Caco-2 (cell line): ENCODE data around the gene C16orf78. TPM values are rescaled to one million over a fixed set of nuclear protein-coding genes. Genes with fewer than 3 reads are reported as not detected.

Experiments used
- BruUV-seq: library from RNA; stranded (reverse); fragments of 400-500 nt; replicated peaks from 2 replicates; lab custom pipeline; 2021; lab: Mats Ljungman, UMichigan
- CTCF ChIA-PET: fragments of 300-600 bp; sonication (Branson Sonifier 250); formaldehyde crosslinking; loops from one replicate; lab custom pipeline; 2022; ENCODE audit warnings: antibody characterized with exemption; lab: Charles Lee
- POLR2A ChIA-PET: fragments of 300-600 bp; sonication (Branson Sonifier 250); formaldehyde crosslinking; loops from one replicate; lab custom pipeline; 2022; ENCODE audit warnings: antibody characterized with exemption; lab: Charles Lee
- DNase-seq, 2 experiments: peaks; one replicate each; pipeline versions ENCODE4 v3.0.0 to v3.0.0-alpha.2; 2020 to 2022
- H3K27me3 ChIP-seq: replicated peaks from 2 replicates; pipeline ENCODE4 v1.6.0; 2011; ENCODE audit warnings: low read length; ENCODE audit not compliant: control insufficient read depth, insufficient read depth
- H3K36me3 ChIP-seq: 2 replicates; pipeline ENCODE4 v1.5.1; 2011; ENCODE audit warnings: low read length; ENCODE audit not compliant: control insufficient read depth, insufficient read depth
- H3K4me1 ChIP-seq: fragments of 250-450 bp; sonication (Bioruptor Pico); 2 replicates; pipeline ENCODE4 v1.5.1; 2020; ENCODE audit warnings: mild to moderate bottlenecking
- H3K4me3 ChIP-seq: 2 replicates; pipeline ENCODE4 v1.5.1; 2011; ENCODE audit warnings: low read depth, mild to moderate bottlenecking, control low read depth, low read length
- H3K9me3 ChIP-seq: fragments of 250-450 bp; sonication (Bioruptor Pico); 2 replicates; pipeline ENCODE4 v1.5.1; 2020; ENCODE audit warnings: mild to moderate bottlenecking, moderate library complexity
- H3K27ac Mint-ChIP-seq: one replicate; pipeline ENCODE4 v1.8.0; 2022; ENCODE audit warnings: mixed read lengths; ENCODE audit not compliant: unreplicated experiment
- H3K27me3 Mint-ChIP-seq: one replicate; pipeline ENCODE4 v1.8.0; 2022; ENCODE audit warnings: mixed read lengths; ENCODE audit not compliant: insufficient read depth, unreplicated experiment
- H3K36me3 Mint-ChIP-seq: one replicate; pipeline ENCODE4 v1.8.0; 2022; ENCODE audit warnings: mild to moderate bottlenecking, mixed read lengths; ENCODE audit not compliant: insufficient read depth, unreplicated experiment
- H3K4me1 Mint-ChIP-seq: one replicate; pipeline ENCODE4 v1.8.0; 2022; ENCODE audit warnings: low read depth, mixed read lengths; ENCODE audit not compliant: unreplicated experiment
- H3K4me3 Mint-ChIP-seq: one replicate; pipeline ENCODE4 v1.8.0; 2022; ENCODE audit warnings: mild to moderate bottlenecking, moderate library complexity, mixed read lengths; ENCODE audit not compliant: unreplicated experiment
- H3K9me3 Mint-ChIP-seq: one replicate; pipeline ENCODE4 v1.8.0; 2022; ENCODE audit warnings: mixed read lengths; ENCODE audit not compliant: unreplicated experiment
- CTCF ChIP-seq, 2 experiments: fragments of 200-600 bp in 1 of 2; IDR thresholded peaks; 1 replicate in 1 of 2; 2 replicates in 1 of 2; pipeline versions ENCODE4 v1.5.1 to v1.8.0; 2011 to 2022; ENCODE audit warnings: antibody characterized with exemption in 1 of 2, control low read depth in 1 of 2, inconsistent platforms in 1 of 2, low read depth in 1 of 2, low read length in 1 of 2, mild to moderate bottlenecking in 1 of 2, moderate library complexity in 1 of 2; ENCODE audit not compliant: insufficient read depth in 1 of 2, severe bottlenecking in 1 of 2, unreplicated experiment in 1 of 2
- intact Hi-C: fragments of 100-400 bp; cut with micrococcal nuclease; formaldehyde crosslinking; loops from one replicate; pipeline ENCODE4 v1.10.0; 2022; ENCODE audit not compliant: unreplicated experiment
- total RNA-seq: library from RNA; stranded (reverse); gene quantifications from 2 replicates; pipeline ENCODE4 v1.2.3, GENCODE V29; 2022

Gene C16orf78
- total RNA-seq, 1 experiment from 2014 or later: not detected

- H3K27me3 ChIP-seq: peaks cover 3% of the 10 kb centered on the region
- DNase-seq: no peak
- no peaks in the 10 kb centered on the region for H3K9me3 Mint-ChIP-seq
- H3K27me3 Mint-ChIP-seq: peaks cover 22% of the 10 kb centered on the region
- no peaks in the 10 kb centered on the region for H3K36me3 Mint-ChIP-seq
- H3K4me1 Mint-ChIP-seq: no peaks in the 10 kb centered on the region
- no peak overlapping the region for H3K27ac Mint-ChIP-seq
- no peak overlapping the region for H3K4me3 ChIP-seq
- intact Hi-C loops: no loop called here
- H3K36me3 ChIP-seq: no peaks in the 10 kb centered on the region
- POLR2A ChIA-PET: no interaction called here
- CTCF ChIA-PET: no interaction called here
- H3K9me3 ChIP-seq: no peaks in the 10 kb centered on the region
- TF ChIP-seq CTCF (IDR thresholded peaks at IDR 0.05; ENCODE audit: insufficient read depth in 1 of 2, low read depth in 1 of 2, low read length in 1 of 2, severe bottlenecking in 1 of 2, unreplicated experiment in 1 of 2): no peak
- no peak overlapping the region for H3K4me3 Mint-ChIP-seq
- H3K4me1 ChIP-seq: no peaks in the 10 kb centered on the region
- BruUV-seq: no TSS peak
Observed at GRCh38 chr16:49395021-49395420, 21.4 kb downstream of the C16orf78 start.

- Mint-ChIP-seq H3K36me3 (no peaks in the 10 kb centered on the region), H3K4me1 (no peaks in the 10 kb centered on the region), H3K27ac (no peak overlapping the region), H3K27me3 (peaks cover 14% of the 10 kb centered on the region), H3K4me3 (no peak overlapping the region), H3K9me3 (no peaks in the 10 kb centered on the region)
- H3K9me3 ChIP-seq: no peaks in the 10 kb centered on the region
- no peaks in the 10 kb centered on the region for H3K4me1 ChIP-seq
- peaks cover 3% of the 10 kb centered on the region for H3K27me3 ChIP-seq
- intact Hi-C loops: no loop called here
- H3K4me3 ChIP-seq: no peak overlapping the region
- ChIA-PET CTCF (no interaction called here), POLR2A (no interaction called here)
- no peak for TF ChIP-seq CTCF (IDR thresholded peaks at IDR 0.05; ENCODE audit: insufficient read depth in 1 of 2, low read depth in 1 of 2, low read length in 1 of 2, severe bottlenecking in 1 of 2, unreplicated experiment in 1 of 2)
- no peaks in the 10 kb centered on the region for H3K36me3 ChIP-seq
- no peak for DNase-seq
- BruUV-seq: no TSS peak
Observed at GRCh38 chr16:49396206-49396720, 22.7 kb downstream of the C16orf78 start.

GRCh38 chr16:49398761-49399160 lies 25.2 kb downstream of the C16orf78 start:
- no peak for TF ChIP-seq CTCF (IDR thresholded peaks at IDR 0.05; ENCODE audit: insufficient read depth in 1 of 2, low read depth in 1 of 2, low read length in 1 of 2, severe bottlenecking in 1 of 2, unreplicated experiment in 1 of 2)
- BruUV-seq: no TSS peak

More at GRCh38 chr16:49398761-49399160, 25.2 kb downstream of the C16orf78 start:
- ChIA-PET POLR2A (no interaction called here), CTCF (no interaction called here)
- H3K4me1 ChIP-seq: no peaks in the 10 kb centered on the region
- no peak for DNase-seq
- Mint-ChIP-seq H3K4me3 (no peak overlapping the region), H3K9me3 (peaks cover 19% of the 10 kb centered on the region), H3K27me3 (peaks cover 14% of the 10 kb centered on the region), H3K36me3 (no peaks in the 10 kb centered on the region), H3K27ac (no peak overlapping the region), H3K4me1 (no peaks in the 10 kb centered on the region)
- H3K36me3 ChIP-seq: no peaks in the 10 kb centered on the region
- peaks cover 8% of the 10 kb centered on the region for H3K9me3 ChIP-seq
- peaks cover 3% of the 10 kb centered on the region; the same call in 1 of the 2 replicates for H3K27me3 ChIP-seq
- no peak overlapping the region for H3K4me3 ChIP-seq
- intact Hi-C loops: no loop called here
